CD4-positive, alpha-beta T cell (primary cell): ENCODE measurements around the gene TMEM126B. TPM values are rescaled to one million over a fixed set of nuclear protein-coding genes. Genes with fewer than 3 reads are reported as not detected.
A peak's percentile ranks its signal among the peaks of the same experiment; 100 is the strongest.

Experiments used
- ATAC-seq: fragments of 200-7000 bp; cut with Tn5 transposase; one replicate; pipeline ENCODE4 v1.10.0; 2022; ENCODE audit warnings: mild to moderate bottlenecking; ENCODE audit not compliant: poor library complexity
- CTCF ChIA-PET: fragments of 350-600 bp; sonication (Branson Sonifier 250); formaldehyde crosslinking; loops from one replicate; lab custom pipeline; 2021; ENCODE audit warnings: antibody characterized with exemption, inconsistent platforms; lab: Charles Lee
- POLR2A ChIA-PET: fragments of 350-600 bp; sonication (Branson Sonifier 250); formaldehyde crosslinking; loops from one replicate; lab custom pipeline; 2021; ENCODE audit warnings: antibody characterized with exemption, inconsistent platforms; lab: Charles Lee
- DNase-seq, 14 experiments: peaks; one replicate each; pipeline ENCODE4 v3.0.0-alpha.2; 2013 to 2020; ENCODE audit warnings: mixed read lengths in 2 of 14
- H3K27ac ChIP-seq, 2 donors: one replicate each; pipeline versions ENCODE4 v1.5.1 to v1.7.0; 2013; ENCODE audit warnings: low read length in 2 of 2, low read depth in 1 of 2, mild to moderate bottlenecking in 1 of 2
- H3K27me3 ChIP-seq, 2 experiments: 1 replicate in 1 of 2; 2 replicates in 1 of 2; pipeline versions ENCODE4 v1.6.1 to v1.7.0; 2013; ENCODE audit warnings: low read length in 2 of 2, control low read depth in 1 of 2, mild to moderate bottlenecking in 1 of 2, moderate library complexity in 1 of 2; ENCODE audit not compliant: insufficient read depth in 2 of 2, control insufficient read depth in 1 of 2
- H3K36me3 ChIP-seq: one replicate; pipeline ENCODE4 v1.6.1; 2013; ENCODE audit warnings: low read length, control low read depth; ENCODE audit not compliant: insufficient read depth
- H3K4me1 ChIP-seq: one replicate; pipeline ENCODE4 v1.6.1; 2013; ENCODE audit warnings: low read length, control low read depth; ENCODE audit not compliant: insufficient read depth
- H3K4me3 ChIP-seq: one replicate; pipeline ENCODE4 v1.5.1; 2013; ENCODE audit warnings: mild to moderate bottlenecking, low read length, moderate library complexity
- H3K9me3 ChIP-seq, 2 experiments: 1 replicate in 1 of 2; 2 replicates in 1 of 2; pipeline versions ENCODE4 v1.6.1 to v1.7.0; 2013; ENCODE audit warnings: low read length in 2 of 2, mild to moderate bottlenecking in 2 of 2, control low read depth in 1 of 2, moderate library complexity in 1 of 2; ENCODE audit not compliant: control insufficient read depth in 1 of 2, insufficient read depth in 1 of 2
- H3K27ac Mint-ChIP-seq: one replicate; pipeline ENCODE4 v1.8.0; 2020; ENCODE audit warnings: mixed read lengths
- H3K27me3 Mint-ChIP-seq: one replicate; pipeline ENCODE4 v1.8.0; 2021; ENCODE audit warnings: mixed read lengths
- H3K36me3 Mint-ChIP-seq: one replicate; pipeline ENCODE4 v1.8.0; 2021; ENCODE audit warnings: low read depth, mixed read lengths
- H3K4me1 Mint-ChIP-seq: one replicate; pipeline ENCODE4 v1.8.0; 2021; ENCODE audit warnings: low read depth, mixed read lengths
- H3K4me3 Mint-ChIP-seq: one replicate; pipeline ENCODE4 v1.8.0; 2020; ENCODE audit warnings: mild to moderate bottlenecking, mixed read lengths
- H3K9me3 Mint-ChIP-seq: one replicate; pipeline ENCODE4 v1.8.0; 2020; ENCODE audit warnings: mixed read lengths
- CTCF ChIP-seq: fragments of 200-600 bp; IDR thresholded peaks from one replicate; pipeline ENCODE4 v1.8.0; 2022; ENCODE audit warnings: antibody characterized with exemption, mild to moderate bottlenecking
- intact Hi-C, 2 experiments: fragments of 100-400 bp; cut with DNase I in 1 of 2; cut with micrococcal nuclease in 1 of 2; formaldehyde crosslinking; loops; one replicate each; pipeline versions ENCODE4 v1.15.1 to v1.9.0; 2023 to 2025; cut with DNase I, micrococcal nuclease
- polyA plus RNA-seq, 2 donors: library from polyadenylated mRNA; unstranded; fragments of 120-200 nt; gene quantifications; one replicate each; pipeline ENCODE4 v1.2.1, GENCODE V29; 2013
- total RNA-seq, 174 experiments: library from RNA in 2 of 174; stranded (reverse) in 2 of 174; gene quantifications; one replicate each; pipeline ENCODE4 v1.2.3 and lab custom pipeline; 2021 to 2026

TMEM126B gene
- 10 to 100 TPM; 16.3 to 16.8 TPM for total RNA-seq
- polyA plus RNA-seq (2013, experiment 1 of 2), result 45.0 TPM
- 39.0 TPM for polyA plus RNA-seq (2013, experiment 2 of 2)
- total RNA-seq (lab: John Stamatoyannopoulos, UW), result 18.5 to 69.7 (median 43.7) reads per million in 172 experiments

GRCh38 chr11:85627998-85628770, at the start of gene TMEM126B:
Gene TMEM126B, plus strand, starts transcription at chr11:85628593. Its CDS starts 15 bp downstream, at chr11:85628608.
- peaks cover 44% of the 10 kb centered on the region for H3K36me3 Mint-ChIP-seq
- no peaks in the 10 kb centered on the region for H3K9me3 ChIP-seq
- H3K27me3 ChIP-seq, result no peaks in the 10 kb centered on the region
- H3K36me3 ChIP-seq, result peaks cover 20% of the 10 kb centered on the region
- intact Hi-C loops, result loop anchor here (1.0 to 10.0 kb wide), 10 partner anchors 19 to 1407 kb away; partner anchors contain the start of genes HIKESHI (in 2 of the 2), EED (in 1 of the 2), PICALM (in 1 of the 2) and TMEM126A (in 1 of the 2)
- no peak for TF ChIP-seq CTCF
- peak within 1 kb of the TSS; percentile 92 for H3K27ac Mint-ChIP-seq
- POLR2A ChIA-PET, result interaction anchor here (0.7 to 5.8 kb wide), 16 partner anchors 9 to 617 kb away, joined by 3 to 84 read pairs (median 4); partner anchors contain the start of genes CCDC83, CREBZF, EED and PICALM
- CTCF ChIA-PET, result interaction anchor here (0.8 to 1.3 kb wide), 4 partner anchors 13 to 227 kb away, joined by 3 read pairs; partner anchors contain the start of gene CCDC83
- H3K27ac ChIP-seq, result peak within 1 kb of the TSS; percentile 69 to 83
- no peaks in the 10 kb centered on the region for H3K9me3 Mint-ChIP-seq
- peaks cover 13% of the 10 kb centered on the region for H3K4me1 ChIP-seq
- H3K4me1 Mint-ChIP-seq, result peaks cover 59% of the 10 kb centered on the region
- no peaks in the 10 kb centered on the region for H3K27me3 Mint-ChIP-seq
- peak within 1 kb of the TSS; percentile 71 for H3K4me3 ChIP-seq
- peak within 1 kb of the TSS; percentile 96 for H3K4me3 Mint-ChIP-seq
- ATAC-seq, result peak; percentile 96
- DNase-seq, result peak; percentile 89 to 97 (median 94)

GRCh38 chr11:85582111-85582510, 46.3 kb upstream of the TMEM126B start:
- DNase-seq (no peak), ATAC-seq (no peak)
- intact Hi-C loops, result no loop called here
- Histone ChIP-seq H3K4me3 (no peak overlapping the region), H3K27ac (no peak overlapping the region), H3K9me3 (peaks cover 0 to 3% of the 10 kb centered on the region in 2 experiments), H3K36me3 (no peaks in the 10 kb centered on the region), H3K4me1 (no peaks in the 10 kb centered on the region), H3K27me3 (no peaks in the 10 kb centered on the region)
- ChIA-PET CTCF (no interaction called here), POLR2A (no interaction called here)
- Mint-ChIP-seq H3K27me3 (peaks cover 3% of the 10 kb centered on the region), H3K4me1 (no peaks in the 10 kb centered on the region), H3K36me3 (no peaks in the 10 kb centered on the region), H3K9me3 (no peaks in the 10 kb centered on the region), H3K4me3 (no peak overlapping the region), H3K27ac (no peak overlapping the region)
- TF ChIP-seq CTCF, result no peak

GRCh38 chr11:85589373-85589772, 39.0 kb upstream of the TMEM126B start:
- Histone ChIP-seq H3K27ac (no peak overlapping the region), H3K4me1 (no peaks in the 10 kb centered on the region), H3K9me3 (peaks cover 0 to 4% of the 10 kb centered on the region in 2 experiments), H3K4me3 (no peak overlapping the region), H3K36me3 (no peaks in the 10 kb centered on the region), H3K27me3 (no peaks in the 10 kb centered on the region)
- DNase-seq (no peak), ATAC-seq (no peak)
- CTCF ChIA-PET, result interaction anchor here (1.2 kb wide), 1 partner anchor 15 kb away, joined by 3 read pairs; no protein-coding TSS in a partner anchor
- Mint-ChIP-seq H3K27me3 (peaks cover 12% of the 10 kb centered on the region), H3K9me3 (peaks cover 5% of the 10 kb centered on the region), H3K4me3 (no peak overlapping the region), H3K27ac (no peak overlapping the region), H3K36me3 (no peaks in the 10 kb centered on the region), H3K4me1 (no peaks in the 10 kb centered on the region)
- no peak for TF ChIP-seq CTCF
- POLR2A ChIA-PET, result no interaction called here
- intact Hi-C loops, result no loop called here
